ENCODE measurements around the gene ZNF678.

GRCh38 chr1:227583354-227583753, 20.0 kb downstream of the ZNF678 start:
- TF ChIP-seq CTCF (tag by site-specific recombination; IDR thresholded peaks at IDR 0.05) (no peak), ZBTB44 (tag by site-specific recombination; IDR thresholded peaks at IDR 0.05) (no peak), ZNF704 (tag by site-specific recombination; IDR thresholded peaks at IDR 0.05) (no peak), TCF7L2 (IDR thresholded peaks at IDR 0.05; ENCODE audit: borderline replicate concordance, low read depth, low read length) (no peak), ZNF624 (tag by site-specific recombination; IDR thresholded peaks at IDR 0.05) (no peak), ZNF175 (tag by site-specific recombination; IDR thresholded peaks at IDR 0.05) (no peak), ZNF354C (tag by site-specific recombination; IDR thresholded peaks at IDR 0.05; ENCODE audit: borderline replicate concordance, low read depth) (no peak), PRDM6 (tag by site-specific recombination; IDR thresholded peaks at IDR 0.05) (no peak), ZFP41 (tag by site-specific recombination; IDR thresholded peaks at IDR 0.05; ENCODE audit: borderline replicate concordance) (no peak), SP2 (tag by site-specific recombination; IDR thresholded peaks at IDR 0.05) (no peak)
